H1 (cell line): ENCODE data around the gene MAGOH. TPM values are rescaled to one million over a fixed set of nuclear protein-coding genes. Genes with fewer than 3 reads are reported as not detected.

Experiments used
- MAX ChIP-seq: IDR thresholded peaks from 2 replicates; pipeline ENCODE4 v1.6.1; 2012; ENCODE audit warnings: inconsistent platforms
- POLR2A ChIP-seq, 2 experiments: IDR thresholded peaks; 1 replicate in 1 of 2; 2 replicates in 1 of 2; pipeline ENCODE4 v1.6.1; 2011; ENCODE audit warnings: low read depth in 2 of 2, low read length in 2 of 2, mild to moderate bottlenecking in 2 of 2; ENCODE audit errors: control extremely low read depth in 1 of 2
- RAD21 ChIP-seq, 2 experiments: IDR thresholded peaks in 1 of 2; conservative IDR thresholded peaks in 1 of 2; 2 replicates each; pipeline ENCODE4 v1.6.1; 2011; ENCODE audit warnings: low read depth in 2 of 2, low read length in 2 of 2, improper control_type of control experiment in 1 of 2, inconsistent platforms in 1 of 2, mild to moderate bottlenecking in 1 of 2, moderate library complexity in 1 of 2
- SP1 ChIP-seq: IDR thresholded peaks from 2 replicates; pipeline ENCODE4 v1.6.1; 2011; ENCODE audit warnings: low read depth, low read length
- SP4 ChIP-seq: IDR thresholded peaks from 2 replicates; pipeline ENCODE4 v1.6.1; 2012; ENCODE audit warnings: low read length, inconsistent platforms
- TCF12 ChIP-seq: IDR thresholded peaks from 2 replicates; pipeline ENCODE4 v1.6.1; 2011; ENCODE audit warnings: low read depth, mild to moderate bottlenecking, low read length
- polyA plus RNA-seq, 7 experiments: library from polyadenylated mRNA; depleted of rRNA in 3 of 7; stranded (reverse) in 5 of 7; unstranded in 2 of 7; fragments of >200 nt in 5 of 7; fragments of 200-250 nt in 2 of 7; gene quantifications; 1 replicate in 5 of 7; 2 replicates in 1 of 7; 4 replicates in 1 of 7; pipeline versions ENCODE4 v1.2.1 to v1.2.3, GENCODE V29; 2011 to 2013; ENCODE audit warnings: missing spikeins in 2 of 7, mixed read lengths in 2 of 7
- total RNA-seq: library from RNA; stranded (reverse); fragmentation: NEBNext Ultra II Directional; extraction: Animal tissue kit (Norgen Biotek cat#: 25700); gene quantifications from 2 replicates; pipeline ENCODE4 v1.2.1, GENCODE V29; 2021

The MAGOH gene
- total and polyA plus RNA-seq, 2 of the 8 experiments (the other 6 are each of a cell fraction or from before 2014, with no cell fraction given) = 46.9 to 74.3 TPM

DNA sequence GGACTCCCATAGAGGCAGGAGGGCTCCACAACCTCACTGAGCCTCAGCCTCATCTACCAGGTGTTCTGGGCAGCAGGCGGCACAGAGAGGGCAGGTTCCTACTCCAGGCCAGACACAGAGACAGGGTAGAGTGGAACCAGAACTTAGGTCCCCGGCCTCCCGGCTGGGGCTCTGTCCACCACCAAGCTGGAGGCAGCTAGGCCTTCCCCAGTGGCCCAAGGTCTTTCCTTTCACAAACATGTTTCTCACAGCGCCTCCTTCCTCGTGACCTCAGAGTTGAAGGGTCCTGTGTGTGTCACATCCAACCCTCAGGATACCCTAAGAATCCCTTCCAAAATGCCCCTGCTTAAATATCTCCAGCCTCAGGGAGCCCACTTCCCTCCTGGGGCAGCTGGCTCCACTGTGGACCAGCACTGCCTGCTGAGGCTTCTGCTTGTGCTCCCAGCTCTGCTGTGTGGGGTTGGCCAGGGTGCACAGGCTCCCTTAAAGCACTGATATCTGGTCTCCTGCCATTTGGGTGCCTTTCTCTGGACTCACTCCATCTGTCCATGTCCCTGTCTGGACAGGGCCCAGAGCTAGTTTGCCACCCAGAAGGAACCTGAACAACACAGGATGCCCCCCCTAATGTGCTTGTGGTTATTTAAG, 33.2 kb upstream of the MAGOH start (continued):
- TF ChIP-seq TCF12 (no peak), POLR2A (IDR thresholded peaks at IDR 0.05; ENCODE audit: control extremely low read depth in 1 of 2, low read depth in 2 of 2, low read length in 2 of 2) (no peak), RAD21 (IDR thresholded peaks at IDR 0.05 in 1 of 2, conservative IDR thresholded peaks at IDR 0.05 in 1 of 2; ENCODE audit: low read depth in 2 of 2, low read length in 2 of 2) (no peak), SP1 (no peak), SP4 (no peak), MAX (no peak)
- TF ChIP-seq, all 59 proteins: peak for 0
